ENCODE data around the gene KIAA1217. TPM values are rescaled to one million over a fixed set of nuclear protein-coding genes. Genes with fewer than 3 reads are reported as not detected.
A peak's percentile ranks its signal among the peaks of the same experiment; 100 is the strongest.

The KIAA1217 gene
- polyA plus RNA-seq, 1 of the 3 experiments (the other 2 are of a cell fraction) = 7.2 TPM

GRCh38 chr10:24343686-24344085 lies 134.7 kb downstream of the KIAA1217 start:
- peaks cover 25% of the 10 kb centered on the region for H3F3A ChIP-seq (replicated peaks; ENCODE audit: insufficient read depth)
- no peaks in the 10 kb centered on the region for H3K9me3 ChIP-seq
- no peaks in the 10 kb centered on the region for H3K36me3 ChIP-seq (replicated peaks in 1 of 2; ENCODE audit: control insufficient read depth in 1 of 2, insufficient read depth in 2 of 2, low read length in 1 of 2)
- H4K20me1 ChIP-seq (ENCODE audit: insufficient read depth) = no peaks in the 10 kb centered on the region
- POLR2A ChIA-PET = no interaction called here
- H3K27ac ChIP-seq (ENCODE audit: low read depth in 2 of 2, low read length in 1 of 2) = peak overlapping the region; percentile 91 to 97; a peak in 3 of 4 replicates
- peak overlapping the region; percentile 1 to 19; a peak in 2 of 4 replicates for H3K4me3 ChIP-seq (ENCODE audit: low read depth in 2 of 2, low read length in 1 of 2)
- no peaks in the 10 kb centered on the region for H3K79me2 ChIP-seq (ENCODE audit: insufficient read depth)
- TF ChIP-seq MXI1 (IDR thresholded peaks at IDR 0.05; ENCODE audit: low read depth, low read length) (no peak), EP300 (IDR thresholded peaks at IDR 0.05; ENCODE audit: borderline replicate concordance in 1 of 2, low read depth in 1 of 2, low read length in 1 of 2) (0 out of 4 replicates have a peak, but pooled peaks of 1 of the 2 experiments have one; percentile 9), SMC3 (IDR thresholded peaks at IDR 0.05; ENCODE audit: low read depth, low read length) (no peak), PBX3 (IDR thresholded peaks at IDR 0.05) (peak; percentile 15; the same call in 1 of the 2 replicates), TCF12 (IDR thresholded peaks at IDR 0.05) (no peak), JUND (IDR thresholded peaks at IDR 0.05) (no peak), ZBTB33 (IDR thresholded peaks at IDR 0.05; ENCODE audit: borderline replicate concordance, low read depth) (no peak)
- peaks cover 6 to 32% of the 10 kb centered on the region in 2 experiments for H3K4me1 ChIP-seq (ENCODE audit: control insufficient read depth in 1 of 2, insufficient read depth in 2 of 2, low read depth in 1 of 2, low read length in 1 of 2)
- WGBS (ENCODE audit: low lambda C conversion rate) = 13% methylated on average over 4 of the region's 4 CpGs
- no peaks in the 10 kb centered on the region for H3K27me3 ChIP-seq (ENCODE audit: insufficient read depth)
- H3K9me2 ChIP-seq = no peaks in the 10 kb centered on the region
- DNase-seq = no peak
- peak overlapping the region; percentile 79 for H3K9ac ChIP-seq
- CTCF ChIA-PET = interaction anchor here (1.3 kb wide), 1 partner anchor 24 kb away, joined by 5 read pairs; no protein-coding TSS in a partner anchor
- peak overlapping the region; percentile 78; the same call in 1 of the 2 replicates for H3K4me2 ChIP-seq
- peak overlapping the region; percentile 39 for H2AFZ ChIP-seq (ENCODE audit: low read depth)

GRCh38 chr10:24344279-24344678 lies 135.3 kb downstream of the KIAA1217 start:
- WGBS (ENCODE audit: low lambda C conversion rate) = 6% methylated on average over 4 of the region's 4 CpGs
- H3K4me1 ChIP-seq (ENCODE audit: control insufficient read depth in 1 of 2, insufficient read depth in 2 of 2, low read depth in 1 of 2, low read length in 1 of 2) = peaks cover 6 to 38% of the 10 kb centered on the region in 2 experiments
- peaks cover 25% of the 10 kb centered on the region for H3F3A ChIP-seq (replicated peaks; ENCODE audit: insufficient read depth)
- no peaks in the 10 kb centered on the region for H3K9me3 ChIP-seq
- H3K4me3 ChIP-seq (ENCODE audit: low read depth in 2 of 2, low read length in 1 of 2) = peak overlapping the region; percentile 1 to 19; a peak in 2 of 4 replicates
- H3K9ac ChIP-seq = peak overlapping the region; percentile 79
- DNase-seq = peak; percentile 8
- CTCF ChIA-PET = interaction anchor here (1.6 kb wide), 1 partner anchor 16 kb away, joined by 5 read pairs; no protein-coding TSS in a partner anchor
- no peaks in the 10 kb centered on the region for H3K36me3 ChIP-seq (replicated peaks in 1 of 2; ENCODE audit: control insufficient read depth in 1 of 2, insufficient read depth in 2 of 2, low read length in 1 of 2)
- no peaks in the 10 kb centered on the region for H3K79me2 ChIP-seq (ENCODE audit: insufficient read depth)
- POLR2A ChIA-PET = no interaction called here
- H2AFZ ChIP-seq (ENCODE audit: low read depth) = peak overlapping the region; percentile 39; the same call in 1 of the 2 replicates
- H3K9me2 ChIP-seq = no peaks in the 10 kb centered on the region
- H3K27me3 ChIP-seq (ENCODE audit: insufficient read depth) = no peaks in the 10 kb centered on the region
- H3K27ac ChIP-seq (ENCODE audit: low read depth in 2 of 2, low read length in 1 of 2) = peak overlapping the region; percentile 91 to 97
- no peaks in the 10 kb centered on the region for H4K20me1 ChIP-seq (ENCODE audit: insufficient read depth)
- peak overlapping the region; percentile 78; the same call in 1 of the 2 replicates for H3K4me2 ChIP-seq
- TF ChIP-seq TCF12 (IDR thresholded peaks at IDR 0.05) (peak; percentile 81), GATA2 (CRISPR knock-in tag; IDR thresholded peaks at IDR 0.05) (no peak), RCOR1 (IDR thresholded peaks at IDR 0.05; ENCODE audit: low read length) (no peak), RFX5 (IDR thresholded peaks at IDR 0.05; ENCODE audit: low read length) (no peak), ZBTB33 (IDR thresholded peaks at IDR 0.05; ENCODE audit: borderline replicate concordance, low read depth) (peak; percentile 79; the same call in 1 of the 2 replicates), TEAD4 (IDR thresholded peaks at IDR 0.05; ENCODE audit: borderline replicate concordance, insufficient read depth) (peak; percentile 94), YY1 (IDR thresholded peaks at IDR 0.05; ENCODE audit: low read depth) (no peak), FOXM1 (IDR thresholded peaks at IDR 0.05; ENCODE audit: low read depth) (peak; percentile 79), RXRA (IDR thresholded peaks at IDR 0.05; ENCODE audit: borderline replicate concordance, low read depth) (peak; percentile 91), RAD21 (IDR thresholded peaks at IDR 0.05; ENCODE audit: low read length) (no peak), EZH2phosphoT487 (IDR thresholded peaks at IDR 0.05; ENCODE audit: borderline replicate concordance, low read depth) (no peak), MXI1 (IDR thresholded peaks at IDR 0.05; ENCODE audit: low read depth, low read length) (no peak), POLR2AphosphoS5 (IDR thresholded peaks at IDR 0.05; ENCODE audit: low read depth, low read length) (peak; percentile 61; the same call in 1 of the 2 replicates), REST (IDR thresholded peaks at IDR 0.05; ENCODE audit: low read depth, low read length) (0 out of 2 replicates have a peak, but pooled peaks have one; percentile 21), FOXJ3 (CRISPR knock-in tag; IDR thresholded peaks at IDR 0.05) (no peak)
